H1 (cell line): ENCODE results near the gene GPX6. TPM values are rescaled to one million over a fixed set of nuclear protein-coding genes. Genes with fewer than 3 reads are reported as not detected.

ENCODE experiments used
- CTCF ChIA-PET: fragments of 300-600 bp; sonication (Branson Sonifier 250); formaldehyde crosslinking; loops from one replicate; lab custom pipeline; 2021; ENCODE audit not compliant: partially characterized antibody; lab: Charles Lee
- POLR2A ChIA-PET: fragments of 300-600 bp; sonication (Branson Sonifier 250); formaldehyde crosslinking; loops from one replicate; lab custom pipeline; 2021; ENCODE audit warnings: inconsistent platforms; ENCODE audit not compliant: partially characterized antibody; lab: Charles Lee
- DNase-seq, 2 experiments: peaks; one replicate each; pipeline versions ENCODE4 v3.0.0 to v3.0.0-alpha.2; 2010 to 2022; ENCODE audit warnings: low spot score in 2 of 2, low read depth in 1 of 2, mixed read lengths in 1 of 2
- FAIRE-seq: peaks from 2 replicates; lab custom pipeline; 2011; peaks lifted over from hg19 to GRCh38; lab: Jason Lieb, UNC
- H2AFZ ChIP-seq: 2 replicates; pipeline ENCODE4 v1.8.1; 2012; ENCODE audit warnings: low read length, inconsistent platforms
- H2AK5ac ChIP-seq: 2 replicates; pipeline ENCODE4 v1.6.1; 2013; ENCODE audit warnings: low read depth, low read length
- H2BK120ac ChIP-seq: replicated peaks from 2 replicates; pipeline ENCODE3; 2013; ENCODE audit warnings: low read depth, low read length, inconsistent platforms
- H2BK12ac ChIP-seq: 2 replicates; pipeline ENCODE4 v1.6.1; 2013; ENCODE audit warnings: low read depth, low read length
- H2BK15ac ChIP-seq: 2 replicates; pipeline ENCODE4 v1.6.1; 2013; ENCODE audit warnings: low read length
- H2BK20ac ChIP-seq: 2 replicates; pipeline ENCODE4 v1.6.1; 2013; ENCODE audit warnings: low read length
- H2BK5ac ChIP-seq: 2 replicates; pipeline ENCODE4 v1.6.1; 2013; ENCODE audit warnings: low read depth, low read length
- H3K14ac ChIP-seq: 2 replicates; pipeline ENCODE4 v1.6.1; 2013; ENCODE audit warnings: inconsistent platforms; ENCODE audit not compliant: insufficient read length
- H3K18ac ChIP-seq: 2 replicates; pipeline ENCODE4 v1.6.1; 2013; ENCODE audit warnings: low read length; ENCODE audit errors: extremely low read depth
- H3K23ac ChIP-seq: 2 replicates; pipeline ENCODE4 v1.6.1; 2013; ENCODE audit warnings: inconsistent platforms; ENCODE audit not compliant: insufficient read length
- H3K23me2 ChIP-seq: 2 replicates; pipeline ENCODE4 v1.6.1; 2013; ENCODE audit warnings: low read depth, low read length
- H3K27ac ChIP-seq: 2 replicates; pipeline ENCODE4 v1.6.1; 2011; ENCODE audit warnings: low read depth, low read length, inconsistent platforms
- H3K27me3 ChIP-seq, 4 experiments: replicated peaks in 1 of 4; 1 replicate in 1 of 4; 2 replicates in 3 of 4; pipeline versions ENCODE4 v1.6.1 to v1.8.1; 2011 to 2013; ENCODE audit warnings: low read length in 3 of 4, mild to moderate bottlenecking in 3 of 4, inconsistent platforms in 2 of 4, mixed read lengths in 2 of 4, moderate library complexity in 1 of 4; ENCODE audit not compliant: control insufficient read depth in 3 of 4, insufficient read depth in 3 of 4; ENCODE audit errors: extremely low read depth in 1 of 4
- H3K36me3 ChIP-seq, 4 experiments: 2 replicates each; pipeline versions ENCODE4 v1.6.1 to v1.8.1; 2011 to 2013; ENCODE audit warnings: mild to moderate bottlenecking in 4 of 4, low read length in 3 of 4, moderate library complexity in 2 of 4, control low read depth in 1 of 4, inconsistent platforms in 1 of 4; ENCODE audit not compliant: insufficient read depth in 4 of 4, control insufficient read depth in 2 of 4
- H3K4ac ChIP-seq: replicated peaks from 2 replicates; pipeline ENCODE3; 2013; ENCODE audit warnings: low read length, low read depth, mixed read lengths, inconsistent platforms; ENCODE audit not compliant: insufficient read length
- H3K4me1 ChIP-seq, 4 experiments: replicated peaks in 1 of 4; 1 replicate in 1 of 4; 2 replicates in 3 of 4; pipeline versions ENCODE4 v1.6.1 to v1.8.1; 2011 to 2013; ENCODE audit warnings: low read length in 3 of 4, inconsistent platforms in 2 of 4, mixed read lengths in 1 of 4; ENCODE audit not compliant: insufficient read depth in 4 of 4, control insufficient read depth in 3 of 4
- H3K4me2 ChIP-seq, 2 experiments: 2 replicates each; pipeline versions ENCODE4 v1.6.1 to v1.8.1; 2011 to 2013; ENCODE audit warnings: low read depth in 2 of 2, low read length in 2 of 2, control low read depth in 1 of 2, inconsistent platforms in 1 of 2, mild to moderate bottlenecking in 1 of 2; ENCODE audit not compliant: insufficient read depth in 1 of 2
- H3K4me3 ChIP-seq, 4 experiments: fragments of 200-600, 300-600 bp in 1 of 4; sonication (generic), shearing (Covaris generic), sonication (Bioruptor Twin) in 1 of 4; 2 replicates each; pipeline versions ENCODE4 v1.5.1 to v1.8.1; 2011 to 2016; ENCODE audit warnings: low read length in 4 of 4, low read depth in 3 of 4, control low read depth in 2 of 4, inconsistent platforms in 2 of 4, mild to moderate bottlenecking in 2 of 4, mixed read lengths in 1 of 4, moderate library complexity in 1 of 4; ENCODE audit not compliant: insufficient read depth in 2 of 4; ENCODE audit errors: extremely low read depth in 1 of 4
- H3K56ac ChIP-seq: replicated peaks from 2 replicates; pipeline ENCODE3; 2013; ENCODE audit warnings: low read depth, mild to moderate bottlenecking, mixed read lengths, low read length, inconsistent platforms; ENCODE audit not compliant: insufficient read length
- H3K79me1 ChIP-seq: 2 replicates; pipeline ENCODE4 v1.6.1; 2013; ENCODE audit warnings: low read depth, low read length, control low read depth
- H3K79me2 ChIP-seq, 2 experiments: 2 replicates each; pipeline versions ENCODE4 v1.6.1 to v1.8.1; 2012 to 2013; ENCODE audit warnings: low read length in 2 of 2, mild to moderate bottlenecking in 2 of 2, inconsistent platforms in 1 of 2; ENCODE audit not compliant: insufficient read depth in 2 of 2, control insufficient read depth in 1 of 2
- H3K9ac ChIP-seq, 4 experiments: replicated peaks in 1 of 4; 1 replicate in 1 of 4; 2 replicates in 3 of 4; pipeline versions ENCODE4 v1.6.1 to v1.8.1; 2011 to 2013; ENCODE audit warnings: low read depth in 3 of 4, low read length in 3 of 4, control low read depth in 2 of 4, mild to moderate bottlenecking in 2 of 4, moderate library complexity in 2 of 4, inconsistent platforms in 1 of 4; ENCODE audit errors: extremely low read depth in 1 of 4
- H3K9me3 ChIP-seq, 2 experiments: 2 replicates each; pipeline versions ENCODE4 v1.6.1 to v1.8.1; 2012 to 2013; ENCODE audit warnings: mild to moderate bottlenecking in 2 of 2, moderate library complexity in 2 of 2, control low read depth in 1 of 2, inconsistent platforms in 1 of 2, low read depth in 1 of 2, low read length in 1 of 2, mixed read lengths in 1 of 2; ENCODE audit not compliant: insufficient read depth in 2 of 2
- H4K20me1 ChIP-seq, 2 experiments: replicated peaks in 1 of 2; 2 replicates each; pipeline versions ENCODE3 to v1.8.1; 2011 to 2013; ENCODE audit warnings: inconsistent platforms in 2 of 2, low read length in 2 of 2, mild to moderate bottlenecking in 1 of 2; ENCODE audit not compliant: insufficient read depth in 2 of 2, control insufficient read depth in 1 of 2
- H4K5ac ChIP-seq: 2 replicates; pipeline ENCODE4 v1.6.1; 2013; ENCODE audit warnings: low read length, low read depth, mixed read lengths, inconsistent platforms; ENCODE audit not compliant: insufficient read length
- H4K8ac ChIP-seq: 2 replicates; pipeline ENCODE4 v1.8.0; 2013; ENCODE audit warnings: mild to moderate bottlenecking, moderate library complexity, low read length, inconsistent platforms; ENCODE audit not compliant: insufficient read depth; ENCODE audit errors: extremely low read depth
- H4K91ac ChIP-seq: replicated peaks from 2 replicates; pipeline ENCODE3; 2013; ENCODE audit warnings: low read length, mixed read lengths, inconsistent platforms; ENCODE audit not compliant: insufficient read length
- SUZ12 ChIP-seq: fragments of 200-600 bp; sonication (generic); IDR thresholded peaks from 2 replicates; pipeline ENCODE4 v1.6.1; 2012; ENCODE audit warnings: mild to moderate bottlenecking, inconsistent platforms, low read length, moderate library complexity, mixed read lengths
- WGBS, 2 experiments: shearing (Covaris generic) in 1 of 2; methylation state at CpG; one replicate each; pipeline versions ENCODE4 v1.1.6 to v1.1.7; 2013 to 2015; ENCODE audit warnings: low lambda C conversion rate in 2 of 2, mixed read lengths in 2 of 2, inconsistent platforms in 1 of 2, low coverage in 1 of 2, missing lambda C conversion rate in 1 of 2; ENCODE audit not compliant: insufficient replicate concordance in 2 of 2, insufficient coverage in 1 of 2, insufficient read length in 1 of 2; ENCODE audit errors: extremely low coverage in 1 of 2, missing lambda C conversion rate in 1 of 2; 5-methylcytosine and 5-hydroxymethylcytosine counted together
- polyA plus RNA-seq, 7 experiments: library from polyadenylated mRNA; depleted of rRNA in 3 of 7; stranded (reverse) in 5 of 7; unstranded in 2 of 7; fragments of >200 nt in 5 of 7; fragments of 200-250 nt in 2 of 7; gene quantifications; 1 replicate in 5 of 7; 2 replicates in 1 of 7; 4 replicates in 1 of 7; pipeline versions ENCODE4 v1.2.1 to v1.2.3, GENCODE V29; 2011 to 2013; ENCODE audit warnings: missing spikeins in 2 of 7, mixed read lengths in 2 of 7
- total RNA-seq: library from RNA; stranded (reverse); fragmentation: NEBNext Ultra II Directional; extraction: Animal tissue kit (Norgen Biotek cat#: 25700); gene quantifications from 2 replicates; pipeline ENCODE4 v1.2.1, GENCODE V29; 2021

GPX6 gene
- total and polyA plus RNA-seq, 2 of the 8 experiments (the other 6 are each of a cell fraction or from before 2014, with no cell fraction given): not detected

DNA sequence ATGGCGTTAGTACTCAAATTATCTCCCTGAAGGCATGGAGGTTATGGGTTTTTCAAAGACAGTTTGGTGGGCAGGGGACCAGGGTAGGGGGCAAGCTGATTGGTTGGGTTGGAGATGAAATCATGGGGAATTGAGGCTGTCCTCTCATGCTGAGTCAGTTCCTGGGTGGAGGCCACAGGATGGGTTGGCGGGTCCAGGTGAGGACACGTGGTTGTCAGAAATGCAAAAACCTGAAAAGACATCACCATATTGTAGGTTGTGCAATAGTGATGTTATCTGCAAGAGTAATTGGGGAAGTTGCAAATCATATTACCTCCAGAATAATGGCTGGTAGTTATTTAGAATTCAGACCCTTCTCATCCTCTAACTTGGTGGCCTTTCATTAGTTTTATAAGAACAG is 30.1 kb downstream of the GPX6 start:
- FAIRE-seq: no peak
- Histone ChIP-seq H3K4me3 (no peak overlapping the region), H3K4ac (no peak overlapping the region), H3K4me2 (no peak overlapping the region), H3K27me3 (no peaks in the 10 kb centered on the region; a peak in 2 of 7 replicates), H3K36me3 (no peaks in the 10 kb centered on the region), H3K4me1 (peaks cover 0 to 3% (median under 1%) of the 10 kb centered on the region in 4 experiments; a peak in 2 of 7 replicates), H4K8ac (no peak overlapping the region), H2AK5ac (no peak overlapping the region), H3K9ac (no peak overlapping the region), H3K56ac (no peak overlapping the region), H3K23ac (no peak overlapping the region), H3K9me3 (no peaks in the 10 kb centered on the region), H3K23me2 (peaks cover 6% of the 10 kb centered on the region), H3K79me2 (no peaks in the 10 kb centered on the region), H3K18ac (no peak overlapping the region), H2BK120ac (no peak overlapping the region), H3K27ac (no peak overlapping the region), H3K14ac (no peak overlapping the region), H2BK5ac (no peak overlapping the region), H2AFZ (no peak overlapping the region), H4K20me1 (no peaks in the 10 kb centered on the region), H2BK15ac (no peak overlapping the region), H3K79me1 (no peaks in the 10 kb centered on the region), H2BK12ac (no peak overlapping the region), H4K91ac (no peak overlapping the region), H2BK20ac (no peak overlapping the region), H4K5ac (no peak overlapping the region)
- WGBS, 2 experiments: 91% methylated on average over 3 of the region's 3 CpGs; no CpG with 5 or more reads in 1 of the 2 experiments
- POLR2A ChIA-PET: no interaction called here
- no peak for DNase-seq
- CTCF ChIA-PET: no interaction called here
- no peak for TF ChIP-seq SUZ12
